DND-41 (cell line): ENCODE measurements around the gene FOXJ3.

Experiments used
- ATAC-seq: fragments of 200-7000 bp; cut with Tn5 transposase; 3 replicates; pipeline ENCODE4 v1.9.1; 2021; ENCODE audit warnings: low read depth; ENCODE audit not compliant: insufficient read depth
- DNase-seq: peaks from one replicate; pipeline ENCODE4 v3.0.0-alpha.2; 2020
- H2AFZ ChIP-seq: 2 replicates; pipeline ENCODE4 v1.6.0; 2012; ENCODE audit warnings: low read depth, low read length
- H3K27ac ChIP-seq: 2 replicates; pipeline ENCODE4 v1.5.1; 2012; ENCODE audit warnings: low read length, inconsistent platforms
- H3K27me3 ChIP-seq: fragments of 200-600 bp; sonication (generic); 2 replicates; pipeline ENCODE4 v1.6.0; 2012; ENCODE audit warnings: low read length, mild to moderate bottlenecking, inconsistent platforms; ENCODE audit not compliant: insufficient read depth, poor library complexity
- H3K36me3 ChIP-seq: 2 replicates; pipeline ENCODE4 v1.5.1; 2012; ENCODE audit warnings: low read length, inconsistent platforms; ENCODE audit not compliant: insufficient read depth
- H3K4me1 ChIP-seq: 2 replicates; pipeline ENCODE4 v1.5.1; 2012; ENCODE audit warnings: mild to moderate bottlenecking, low read length; ENCODE audit not compliant: insufficient read depth
- H3K4me2 ChIP-seq: 2 replicates; pipeline ENCODE4 v1.6.0; 2012; ENCODE audit warnings: mild to moderate bottlenecking, moderate library complexity, low read length, inconsistent platforms; ENCODE audit not compliant: insufficient read depth
- H3K4me3 ChIP-seq, 2 experiments: fragments of 200-600 bp in 1 of 2; shearing (Covaris generic) in 1 of 2; 2 replicates each; pipeline ENCODE4 v1.5.1; 2012 to 2016; ENCODE audit warnings: inconsistent platforms in 2 of 2, low read length in 2 of 2, mild to moderate bottlenecking in 2 of 2, low read depth in 1 of 2, moderate library complexity in 1 of 2
- H3K79me2 ChIP-seq: 2 replicates; pipeline ENCODE4 v1.6.0; 2012; ENCODE audit warnings: low read length, inconsistent platforms; ENCODE audit not compliant: insufficient read depth
- H3K9ac ChIP-seq: 2 replicates; pipeline ENCODE4 v1.6.0; 2012; ENCODE audit warnings: low read depth, mild to moderate bottlenecking, inconsistent platforms, low read length, moderate library complexity
- H3K9me3 ChIP-seq: 2 replicates; pipeline ENCODE4 v1.5.1; 2012; ENCODE audit warnings: low read length, moderate library complexity, mild to moderate bottlenecking, inconsistent platforms; ENCODE audit not compliant: insufficient read depth, severe bottlenecking
- H4K20me1 ChIP-seq: 2 replicates; pipeline ENCODE4 v1.6.0; 2012; ENCODE audit warnings: low read length; ENCODE audit not compliant: insufficient read depth
- EZH2 ChIP-seq: IDR thresholded peaks from 3 replicates; pipeline ENCODE4 v1.6.1; 2012; ENCODE audit warnings: borderline replicate concordance, low read depth, mild to moderate bottlenecking, moderate library complexity, low read length, inconsistent platforms; ENCODE audit not compliant: severe bottlenecking
- TF ChIP-seq, protein P1 (sequence below): IDR thresholded peaks from 2 replicates; pipeline ENCODE4 v1.5.1; 2012; ENCODE audit warnings: borderline replicate concordance, low read length, moderate library complexity, mild to moderate bottlenecking; ENCODE audit not compliant: poor library complexity, severe bottlenecking; ENCODE audit errors: extremely low read depth

Gene FOXJ3

DNA sequence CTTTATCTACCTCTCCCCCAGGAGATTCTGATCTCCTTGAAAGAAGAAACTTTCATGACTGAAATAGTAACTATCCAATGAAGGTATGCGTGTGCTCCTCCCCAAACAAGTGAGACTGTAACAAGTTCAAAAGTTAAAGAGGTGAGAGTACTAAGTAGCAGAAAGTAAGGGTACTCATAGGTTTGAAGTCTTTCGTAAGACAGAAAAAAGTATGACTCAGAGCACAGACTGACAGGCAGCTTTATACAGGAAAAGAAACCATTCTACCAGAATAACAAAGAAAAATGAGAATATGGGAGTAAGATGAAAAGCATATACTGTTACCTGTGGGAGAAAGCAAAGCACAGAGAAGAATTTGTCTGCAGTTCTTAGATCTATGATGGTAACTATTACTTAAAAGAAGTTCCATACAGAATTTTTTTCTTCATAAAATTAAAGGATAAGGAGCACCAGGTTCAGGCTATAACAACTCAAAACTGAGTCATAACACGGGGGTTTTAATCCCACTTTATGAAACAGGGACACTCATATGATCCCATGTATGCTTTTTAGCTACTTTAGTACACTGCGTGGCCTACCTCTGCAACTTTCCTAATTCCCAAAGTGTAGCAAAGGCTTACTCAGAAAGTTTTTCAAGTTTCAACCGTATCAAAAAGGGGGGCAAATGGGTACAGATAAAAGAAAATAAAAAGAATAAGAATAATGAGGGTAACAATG lies 52.0 kb downstream of the FOXJ3 start:
- DNase-seq (no peak), ATAC-seq (no peak)
- Histone ChIP-seq H2AFZ (no peak overlapping the region), H3K9ac (no peak overlapping the region), H3K4me2 (no peak overlapping the region), H3K27ac (no peak overlapping the region), H3K9me3 (no peaks in the 10 kb centered on the region), H3K79me2 (peaks cover 83% of the 10 kb centered on the region), H3K36me3 (peaks cover 6% of the 10 kb centered on the region; the same call in 1 of the 2 replicates), H3K4me1 (peaks cover 6% of the 10 kb centered on the region; the same call in 1 of the 2 replicates), H4K20me1 (peaks cover 42% of the 10 kb centered on the region; the same call in 1 of the 2 replicates), H3K27me3 (no peaks in the 10 kb centered on the region), H3K4me3 (no peak overlapping the region)
- no peak for TF ChIP-seq EZH2
- TF ChIP-seq, protein P1, sequence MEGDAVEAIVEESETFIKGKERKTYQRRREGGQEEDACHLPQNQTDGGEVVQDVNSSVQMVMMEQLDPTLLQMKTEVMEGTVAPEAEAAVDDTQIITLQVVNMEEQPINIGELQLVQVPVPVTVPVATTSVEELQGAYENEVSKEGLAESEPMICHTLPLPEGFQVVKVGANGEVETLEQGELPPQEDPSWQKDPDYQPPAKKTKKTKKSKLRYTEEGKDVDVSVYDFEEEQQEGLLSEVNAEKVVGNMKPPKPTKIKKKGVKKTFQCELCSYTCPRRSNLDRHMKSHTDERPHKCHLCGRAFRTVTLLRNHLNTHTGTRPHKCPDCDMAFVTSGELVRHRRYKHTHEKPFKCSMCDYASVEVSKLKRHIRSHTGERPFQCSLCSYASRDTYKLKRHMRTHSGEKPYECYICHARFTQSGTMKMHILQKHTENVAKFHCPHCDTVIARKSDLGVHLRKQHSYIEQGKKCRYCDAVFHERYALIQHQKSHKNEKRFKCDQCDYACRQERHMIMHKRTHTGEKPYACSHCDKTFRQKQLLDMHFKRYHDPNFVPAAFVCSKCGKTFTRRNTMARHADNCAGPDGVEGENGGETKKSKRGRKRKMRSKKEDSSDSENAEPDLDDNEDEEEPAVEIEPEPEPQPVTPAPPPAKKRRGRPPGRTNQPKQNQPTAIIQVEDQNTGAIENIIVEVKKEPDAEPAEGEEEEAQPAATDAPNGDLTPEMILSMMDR, result no peak

- H3K9ac ChIP-seq, result no peak overlapping the region
- H4K20me1 ChIP-seq, result peaks cover 42% of the 10 kb centered on the region; the same call in 1 of the 2 replicates
- H3K27ac ChIP-seq, result no peak overlapping the region
- H3K4me2 ChIP-seq, result no peak overlapping the region
- no peak overlapping the region for H3K4me3 ChIP-seq
- peaks cover 10% of the 10 kb centered on the region; the same call in 1 of the 2 replicates for H3K36me3 ChIP-seq
- TF ChIP-seq, protein P1, result no peak
- TF ChIP-seq EZH2, result no peak
- H3K4me1 ChIP-seq, result peaks cover 6% of the 10 kb centered on the region; the same call in 1 of the 2 replicates
- H3K9me3 ChIP-seq, result no peaks in the 10 kb centered on the region
- peaks cover 77% of the 10 kb centered on the region for H3K79me2 ChIP-seq
- DNase-seq (no peak), ATAC-seq (no peak)
- no peaks in the 10 kb centered on the region for H3K27me3 ChIP-seq
- H2AFZ ChIP-seq, result no peak overlapping the region
These were observed 52.9 kb downstream of the FOXJ3 start for GRCh38 chr1:42282024-42282579.

DNA sequence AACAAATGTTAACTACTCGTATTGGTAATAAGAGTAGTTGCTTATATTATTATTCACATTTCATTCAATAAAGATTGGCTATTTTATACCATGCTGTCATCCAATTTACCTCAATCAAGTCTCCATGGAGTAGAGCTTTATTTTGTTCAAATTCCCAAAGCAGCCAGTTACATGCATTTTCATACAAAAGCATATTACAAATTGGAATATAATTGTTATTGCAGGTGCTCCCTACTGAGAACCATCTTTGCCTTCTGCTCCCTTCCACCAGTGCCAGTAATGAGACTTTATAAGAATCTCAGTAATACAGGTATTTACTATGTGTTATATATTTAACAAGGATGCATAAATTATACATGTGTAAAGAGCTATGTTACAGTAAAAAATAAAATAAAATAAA lies 54.2 kb downstream of the FOXJ3 start:
- peaks cover 74% of the 10 kb centered on the region for H3K79me2 ChIP-seq
- no peak for ATAC-seq

More for the DNA sequence above, 54.2 kb downstream of the FOXJ3 start:
- H3K36me3 ChIP-seq, result peaks cover 20% of the 10 kb centered on the region; the same call in 1 of the 2 replicates
- TF ChIP-seq EZH2, result no peak
- TF ChIP-seq, protein P1, result no peak
- H3K4me1 ChIP-seq, result peaks cover 6% of the 10 kb centered on the region; the same call in 1 of the 2 replicates
- no peaks in the 10 kb centered on the region for H3K9me3 ChIP-seq
- H3K4me3 ChIP-seq, result no peak overlapping the region
- no peak for DNase-seq
- peaks cover 42% of the 10 kb centered on the region; the same call in 1 of the 2 replicates for H4K20me1 ChIP-seq
- no peak overlapping the region for H3K4me2 ChIP-seq
- H2AFZ ChIP-seq, result no peak overlapping the region
- H3K27ac ChIP-seq, result no peak overlapping the region
- H3K27me3 ChIP-seq, result no peaks in the 10 kb centered on the region
- no peak overlapping the region for H3K9ac ChIP-seq
